HCT116 (cell line): ENCODE results near the gene VEZF1.

Experiments used
- CTCF ChIP-seq, 3 experiments: fragments of 200-600 bp in 1 of 3; sonication (generic) in 1 of 3; IDR thresholded peaks in 2 of 3; conservative IDR thresholded peaks in 1 of 3; 2 replicates each; pipeline ENCODE4 v1.5.1; 2012 to 2017; ENCODE audit warnings: low read depth in 2 of 3, low read length in 2 of 3, antibody characterized with exemption in 1 of 3, borderline replicate concordance in 1 of 3, control low read depth in 1 of 3, mild to moderate bottlenecking in 1 of 3, mixed read lengths in 1 of 3, mixed run types in 1 of 3, moderate library complexity in 1 of 3; ENCODE audit not compliant: insufficient read depth in 1 of 3
- EZH2 ChIP-seq: fragments of 200-600 bp; sonication (generic); IDR thresholded peaks from 2 replicates; pipeline ENCODE4 v1.6.1; 2017; ENCODE audit warnings: antibody characterized with exemption, mixed run types
- JUND ChIP-seq: IDR thresholded peaks from 2 replicates; pipeline ENCODE4 v1.6.1; 2012
- MAX ChIP-seq: IDR thresholded peaks from 2 replicates; pipeline ENCODE4 v1.6.1; 2012
- POLR2A ChIP-seq: IDR thresholded peaks from 2 replicates; pipeline ENCODE4 v1.7.0; 2011; ENCODE audit warnings: borderline replicate concordance; ENCODE audit not compliant: insufficient read depth, insufficient read length; ENCODE audit errors: extremely low read depth
- POLR2AphosphoS5 ChIP-seq: IDR thresholded peaks from 2 replicates; pipeline ENCODE4 v1.6.1; 2011; ENCODE audit warnings: mild to moderate bottlenecking, low read depth, low read length, moderate library complexity
- RAD21 ChIP-seq: IDR thresholded peaks from 2 replicates; pipeline ENCODE4 v1.6.1; 2012; ENCODE audit warnings: low read depth, mild to moderate bottlenecking
- REST ChIP-seq: IDR thresholded peaks from 2 replicates; pipeline ENCODE4 v1.6.1; 2012; ENCODE audit warnings: low read depth
- SRF ChIP-seq: IDR thresholded peaks from 2 replicates; pipeline ENCODE4 v1.6.1; 2012; ENCODE audit warnings: low read depth
- ZNF274 ChIP-seq: fragments of 200-500 bp; sonication (Bioruptor generic); IDR thresholded peaks from 2 replicates; pipeline ENCODE4 v1.6.1; 2014; ENCODE audit warnings: mild to moderate bottlenecking, low read depth, low read length, inconsistent platforms

GRCh38 chr17:57999010-57999495 is 11.0 kb upstream of the VEZF1 start:
- no peak for TF ChIP-seq CTCF (IDR thresholded peaks at IDR 0.05 in 2 of 3, conservative IDR thresholded peaks at IDR 0.05 in 1 of 3; ENCODE audit: borderline replicate concordance in 1 of 3, insufficient read depth in 1 of 3, low read depth in 2 of 3, low read length in 2 of 3)
- TF ChIP-seq MAX = 0 out of 2 replicates have a peak, but pooled peaks have one; percentile 15
- no peak for TF ChIP-seq POLR2AphosphoS5
- TF ChIP-seq ZNF274 = no peak
- TF ChIP-seq EZH2 = no peak
- no peak for TF ChIP-seq RAD21
- no peak for TF ChIP-seq REST
- no peak for TF ChIP-seq SRF
- TF ChIP-seq POLR2A = no peak
- TF ChIP-seq JUND = no peak; the same call in 1 of the 2 replicates
